A673 (cell line): ENCODE results near the gene IRS1.

Experiments
- CTCF ChIP-seq: fragments of 300-800, 200-600 bp; sonication (generic); conservative IDR thresholded peaks from 2 replicates; pipeline ENCODE4 v1.5.1; 2017; ENCODE audit warnings: low read depth, mild to moderate bottlenecking, antibody characterized with exemption, low read length, moderate library complexity, mixed read lengths
- EZH2 ChIP-seq: fragments of 200-600 bp; sonication (generic); IDR thresholded peaks from 2 replicates; pipeline ENCODE4 v1.6.1; 2017; ENCODE audit warnings: borderline replicate concordance, low read depth, mild to moderate bottlenecking, mixed read lengths, antibody characterized with exemption, low read length; ENCODE audit not compliant: poor library complexity, severe bottlenecking

DNA sequence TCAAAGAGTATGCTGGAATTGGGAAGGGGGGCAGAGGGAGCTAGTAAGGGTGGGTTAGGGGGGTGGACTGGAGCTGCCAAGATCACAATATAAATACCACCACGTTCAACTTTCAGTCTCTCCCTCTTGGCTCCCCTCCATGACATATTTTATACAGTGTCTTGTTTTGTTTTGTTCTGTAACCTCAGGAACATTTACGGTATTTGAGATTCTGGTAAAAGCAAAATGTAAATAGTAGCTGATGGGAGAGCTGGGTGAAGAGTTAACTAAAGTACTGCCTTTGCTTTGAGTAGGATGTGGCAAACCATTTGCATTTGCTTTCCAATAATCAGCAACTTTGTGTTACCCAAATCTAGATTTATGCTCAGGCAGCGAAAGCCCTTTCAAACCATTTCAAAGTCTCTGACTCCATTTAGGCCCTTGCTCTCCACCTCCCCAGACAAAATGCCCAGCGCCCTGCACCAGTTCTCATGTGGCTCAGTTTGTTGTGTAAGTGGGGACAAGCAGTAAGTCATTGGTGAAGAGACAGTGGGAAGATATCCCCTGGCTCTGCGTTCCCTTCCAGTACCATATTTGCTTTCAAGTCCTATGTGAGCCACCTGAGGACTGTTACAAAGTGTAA lies 17.4 kb downstream of the IRS1 start:
- TF ChIP-seq CTCF (no peak), EZH2 (no peak)
